OCI-M2 (cell line): ENCODE data around the gene WDR5.

ENCODE experiments used
- DNase-seq: peaks from one replicate; lab custom pipeline; 2025; ENCODE audit not compliant: unreplicated experiment; lab: John Stamatoyannopoulos, UW

WDR5 gene

DNA sequence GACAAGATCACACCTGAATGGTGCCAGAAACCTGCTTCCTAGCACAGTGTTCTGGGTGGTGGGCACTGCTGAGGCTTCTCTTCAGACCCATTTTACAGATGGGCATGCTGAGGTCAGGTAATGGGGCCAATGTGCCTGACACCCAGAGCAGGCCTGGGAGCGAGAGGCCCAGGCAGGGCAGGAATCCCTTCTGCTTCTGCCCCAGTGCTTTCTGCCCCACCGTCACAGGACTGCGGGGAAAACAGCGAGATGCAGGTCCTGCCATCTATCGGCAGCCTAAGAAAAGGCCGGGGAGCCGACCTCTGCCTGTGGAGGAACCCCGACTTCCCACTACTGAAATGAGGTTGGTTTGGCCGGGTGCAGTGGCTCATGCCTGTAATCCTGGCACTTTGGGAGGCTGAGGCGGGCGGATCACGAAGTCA lies 51.2 kb downstream of the WDR5 start:
- no peak for DNase-seq

DNA sequence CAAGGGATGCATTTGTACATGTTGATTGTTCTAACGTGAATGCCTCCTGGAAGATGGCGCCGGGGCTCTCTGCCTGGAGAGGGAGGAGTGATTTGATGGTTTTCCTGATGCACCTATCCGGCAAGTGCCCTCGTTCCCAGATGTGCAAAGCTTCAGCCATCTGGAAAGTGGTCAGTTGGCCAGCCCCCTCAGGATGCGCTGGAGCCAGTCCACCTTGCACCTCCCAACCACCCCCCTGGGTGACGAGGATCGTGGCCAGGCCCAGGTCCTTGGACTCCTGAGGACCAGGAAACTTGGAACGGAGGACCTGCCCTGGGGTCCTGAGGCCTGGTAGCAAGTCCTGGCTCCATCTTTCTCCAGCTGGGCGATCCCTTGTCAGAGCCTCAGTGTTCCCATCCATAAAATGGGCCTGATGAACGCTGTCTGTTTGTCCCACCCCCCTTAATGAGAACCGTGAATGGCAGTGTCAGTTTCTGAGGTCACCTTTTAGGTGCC lies 52.1 kb downstream of the WDR5 start:
- no peak for DNase-seq

DNA sequence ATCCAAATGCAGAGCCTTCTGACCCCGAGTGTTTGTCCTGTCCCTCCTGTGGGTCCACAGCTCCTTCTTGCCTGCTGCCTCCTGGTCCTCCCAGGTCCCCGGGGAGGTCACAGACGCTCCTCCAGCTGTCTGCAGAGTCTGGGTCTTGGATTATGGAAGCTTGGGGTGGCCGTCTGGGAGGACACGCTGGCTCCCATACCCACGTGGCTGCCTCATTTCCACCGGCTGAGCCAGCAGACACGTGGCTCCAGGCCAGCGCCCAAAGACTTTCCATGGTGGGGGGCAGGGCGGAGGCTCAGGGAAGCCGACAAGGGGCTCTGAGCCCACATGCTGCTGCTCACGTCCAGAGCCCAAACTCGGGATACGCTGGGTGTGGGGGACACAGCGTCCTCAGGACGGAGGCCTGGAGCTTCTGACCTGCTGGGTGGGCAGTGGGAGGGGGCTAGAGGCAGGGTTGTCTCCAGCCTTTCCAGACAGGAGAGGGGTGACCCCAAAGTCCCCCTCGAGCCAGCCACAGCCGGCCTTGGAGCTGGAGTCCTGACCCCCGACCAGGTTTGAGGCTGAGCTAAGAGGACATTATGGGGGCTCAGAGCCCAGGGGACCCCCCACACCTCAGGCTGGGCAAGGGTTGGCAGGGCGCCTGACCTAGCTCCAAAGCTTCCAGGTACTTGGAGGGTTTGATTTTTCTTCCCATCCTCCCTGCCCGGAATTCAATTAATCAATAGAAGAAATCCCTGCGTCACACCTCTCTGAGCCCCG lies 52.7 kb downstream of the WDR5 start:
- no peak for DNase-seq

DNA sequence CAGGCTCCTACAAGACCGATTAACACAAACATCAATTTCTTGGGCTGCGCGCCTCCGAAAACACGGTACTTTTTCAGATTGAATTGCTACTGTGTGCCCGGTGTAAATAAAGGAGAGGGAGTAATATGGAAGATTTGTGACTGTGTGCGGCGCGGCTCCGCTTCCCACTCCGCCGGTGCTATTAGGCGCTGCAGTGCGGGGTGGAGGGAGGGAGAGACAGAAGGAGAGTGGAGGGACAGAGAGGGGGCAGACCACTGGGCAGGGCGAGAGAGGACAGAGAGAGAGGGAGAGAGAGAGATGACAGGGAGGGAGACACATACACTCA lies 53.2 kb downstream of the WDR5 start:
- no peak for DNase-seq

DNA sequence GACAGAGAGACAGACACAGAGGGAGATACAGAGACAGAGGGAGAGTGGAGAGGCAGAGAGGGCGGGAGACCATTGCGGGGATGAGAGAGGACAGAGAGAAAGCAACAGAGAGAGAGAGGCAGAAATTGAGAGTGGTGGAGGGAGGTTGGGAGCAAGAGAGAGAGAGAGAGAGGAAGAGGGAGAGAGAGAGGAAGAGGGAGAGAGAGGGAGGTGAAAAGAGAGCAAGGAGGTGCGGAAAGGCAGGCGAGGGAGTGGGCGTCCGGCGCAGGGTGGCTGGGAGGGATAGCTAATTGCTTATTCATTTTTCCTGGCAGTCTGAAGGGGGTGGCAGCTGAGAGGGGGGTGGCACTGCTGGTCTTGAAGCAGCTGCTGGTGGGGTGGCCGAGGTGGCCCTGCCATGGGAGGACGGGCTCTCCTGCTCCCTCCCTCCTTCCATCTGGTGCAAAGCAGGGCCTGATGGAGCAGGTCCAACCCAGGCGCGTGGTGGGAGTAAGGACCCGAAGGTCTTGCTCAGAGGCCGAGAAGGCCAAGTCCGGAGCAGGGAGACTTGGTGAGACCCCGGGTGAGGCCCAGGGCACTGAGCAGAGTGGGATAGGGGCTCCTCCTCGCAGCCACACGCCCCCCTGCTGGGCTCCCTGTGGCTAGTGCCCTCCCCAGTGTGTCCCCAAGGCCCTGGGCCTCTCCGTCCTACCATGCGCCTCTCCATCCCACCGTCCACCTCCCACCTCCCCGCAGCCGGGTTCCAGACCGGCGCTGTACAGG lies 53.8 kb downstream of the WDR5 start:
- no peak for DNase-seq

DNA sequence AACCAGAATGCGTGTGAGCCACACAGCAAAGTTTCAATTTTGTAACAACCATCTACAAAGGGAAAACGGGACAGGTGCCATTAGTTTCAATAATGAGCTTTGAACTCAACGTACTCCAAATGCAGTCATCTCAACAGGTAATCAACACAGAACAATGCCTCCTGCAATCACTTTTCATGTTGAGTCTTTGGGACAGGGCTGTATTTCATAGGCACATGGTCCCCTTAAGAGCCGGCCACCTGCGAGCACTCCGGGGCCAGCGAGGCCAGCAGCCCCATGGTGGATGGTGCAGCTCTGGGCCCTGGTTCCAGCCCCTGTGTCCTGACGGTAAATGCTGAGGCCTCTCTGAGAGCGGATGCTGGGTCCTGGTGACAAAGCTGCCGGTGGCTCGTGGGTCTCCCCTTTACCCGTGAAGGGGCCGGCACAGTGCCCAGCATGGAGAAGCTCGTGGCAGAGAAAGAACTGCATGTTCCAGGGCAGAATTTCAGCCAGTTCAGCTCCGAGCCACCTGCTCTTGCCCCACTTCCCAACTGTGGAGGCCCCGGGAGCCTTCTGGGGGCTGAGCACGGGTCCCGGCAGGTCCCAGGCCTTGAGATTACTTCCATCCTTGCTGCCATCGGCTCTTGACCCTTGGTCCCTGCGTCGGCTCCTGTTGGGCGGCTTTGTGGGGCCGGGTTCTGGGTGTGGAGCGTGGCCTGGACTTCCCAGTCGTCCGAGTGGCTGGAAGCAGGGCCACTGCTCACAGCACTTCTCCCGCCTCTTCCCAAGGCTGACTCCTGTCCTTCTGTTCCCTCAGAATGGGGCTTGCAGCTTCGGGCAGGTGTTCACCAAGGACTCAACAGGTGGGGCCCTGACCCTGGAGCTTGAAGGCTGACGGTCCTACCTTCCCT lies 54.6 kb downstream of the WDR5 start:
- DNase-seq = no peak

DNA sequence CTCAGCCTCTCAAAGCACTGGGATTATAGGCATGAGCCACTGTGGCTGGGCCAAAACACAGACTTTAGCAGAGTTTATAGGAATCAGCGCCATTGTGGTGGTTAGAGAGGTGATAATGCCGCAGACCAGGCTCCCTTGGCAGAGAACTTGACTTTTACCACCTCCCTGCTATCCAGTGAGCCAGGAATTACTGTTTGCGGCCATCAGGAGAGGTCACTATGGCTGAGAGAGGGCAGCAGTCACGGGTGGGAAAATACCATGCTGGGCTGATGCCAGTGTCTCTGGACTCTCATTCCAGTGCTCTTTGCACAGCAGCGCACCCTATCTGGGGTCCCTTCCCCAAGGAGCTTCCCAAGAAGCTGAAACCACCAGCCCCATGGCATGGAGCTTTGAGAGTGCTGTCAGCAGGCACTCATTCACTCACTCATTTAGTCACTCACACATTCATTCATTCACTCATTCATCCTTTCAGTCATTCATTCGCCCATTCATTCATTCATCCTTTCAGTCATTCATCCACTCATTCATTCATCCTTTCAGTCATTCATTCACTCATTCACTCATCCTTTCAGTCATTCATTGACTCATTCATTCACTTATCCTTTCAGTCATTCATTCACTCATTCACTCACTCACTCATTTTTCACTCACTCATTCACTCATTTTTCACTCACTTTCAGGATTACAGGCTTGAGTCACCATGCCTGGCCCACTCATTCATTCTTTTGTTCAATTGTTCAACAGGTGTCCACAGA lies 55.8 kb downstream of the WDR5 start:
- DNase-seq = no peak

DNA sequence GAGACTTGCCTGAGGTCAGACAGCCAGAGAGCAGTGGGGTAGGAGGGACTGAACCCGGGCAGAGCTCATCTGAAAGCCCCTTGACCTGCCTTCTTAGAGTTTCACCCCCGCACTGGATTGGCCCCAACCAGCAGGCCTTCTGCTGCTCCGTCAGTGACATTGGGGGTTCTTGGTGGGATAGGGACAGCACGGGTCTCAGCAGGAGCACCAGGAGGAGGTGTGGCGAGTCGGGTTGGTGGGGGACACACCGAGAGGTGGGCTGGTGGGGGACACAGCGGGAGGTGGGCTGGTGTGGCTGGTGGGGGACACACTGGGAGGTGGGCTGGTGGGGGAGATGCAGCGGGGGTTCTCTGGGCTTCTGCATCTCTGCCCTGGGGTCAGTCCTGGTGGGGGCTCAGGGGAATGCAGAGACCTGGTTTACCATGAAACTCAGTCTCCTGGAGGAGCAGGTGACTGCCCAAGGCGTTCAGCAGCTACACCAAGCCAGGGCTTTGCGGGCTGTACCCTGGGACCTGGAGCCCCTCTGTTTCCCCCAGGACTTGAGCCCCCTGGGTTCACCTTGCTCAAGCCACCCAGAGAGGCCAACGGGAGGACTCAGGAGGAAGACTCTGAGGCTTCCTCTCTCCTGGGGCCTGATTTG lies 56.5 kb downstream of the WDR5 start:
- DNase-seq = no peak

DNA sequence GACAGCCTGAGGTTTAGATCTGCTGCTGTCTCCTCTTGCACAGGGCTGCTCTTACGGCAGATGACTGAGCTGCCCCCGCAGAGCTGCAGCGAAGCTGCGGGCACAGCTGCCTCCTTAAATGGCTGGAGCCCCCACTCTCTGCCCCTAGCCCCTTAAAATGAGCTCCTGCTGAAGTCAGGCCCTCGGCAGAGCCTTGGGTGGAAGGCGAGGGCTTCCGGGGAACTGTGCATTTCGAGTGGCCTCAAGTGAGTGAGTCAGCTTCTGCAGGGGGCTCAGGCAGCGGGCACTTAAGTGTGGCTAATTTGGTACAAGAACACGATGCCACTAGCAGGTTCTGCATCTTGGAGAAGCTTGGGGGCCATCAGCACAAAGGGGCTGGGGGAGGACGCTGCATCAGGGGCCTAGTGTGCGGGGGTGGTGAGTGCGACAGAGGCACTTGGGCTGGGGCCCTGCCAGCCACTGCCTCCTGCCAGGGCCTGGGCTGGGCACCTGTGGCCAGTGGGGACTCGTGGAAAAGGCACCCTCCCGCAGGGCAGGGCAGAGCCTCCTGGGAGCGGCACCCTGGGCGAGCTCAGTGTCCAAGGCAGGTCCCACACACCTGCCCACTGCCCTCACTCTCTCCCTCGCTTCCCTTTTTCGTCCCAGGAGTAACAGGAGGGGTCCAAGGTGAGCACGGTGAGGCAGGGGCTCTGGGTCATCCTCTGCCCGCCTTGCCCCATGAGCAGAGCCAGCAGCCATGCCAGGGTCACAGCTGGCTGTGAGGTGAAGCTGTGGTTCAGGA lies 57.3 kb downstream of the WDR5 start:
- DNase-seq = no peak

DNA sequence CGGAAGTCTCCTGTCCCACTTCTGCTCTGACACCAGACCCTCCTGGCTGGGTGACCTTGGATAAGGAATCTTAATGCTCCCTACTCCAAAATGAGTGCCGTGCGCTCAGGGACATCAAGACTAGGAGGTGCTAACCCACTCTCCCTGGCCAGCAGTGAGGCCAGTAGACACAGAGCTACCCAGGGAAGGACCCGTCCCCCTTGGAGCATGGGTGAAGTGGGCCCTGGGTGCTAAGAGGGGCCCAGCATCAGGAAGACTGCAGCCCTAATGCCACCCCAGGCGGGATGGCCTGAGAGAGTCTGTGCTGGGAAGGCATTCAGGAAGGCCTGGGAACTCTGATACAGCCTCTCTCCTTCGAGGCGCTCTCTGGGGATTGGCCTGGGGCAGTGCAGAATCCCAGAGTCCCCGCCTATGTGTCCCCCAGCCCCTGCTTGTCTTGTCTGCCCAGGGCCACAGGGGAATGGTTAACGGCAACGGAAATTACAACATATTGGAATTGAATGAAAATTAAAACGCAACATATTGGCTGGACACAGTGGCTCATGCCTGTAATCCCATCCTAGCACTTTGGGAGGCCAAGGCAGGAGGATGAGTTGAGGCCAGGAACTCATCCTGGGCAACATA lies 58.1 kb downstream of the WDR5 start:
- DNase-seq = no peak

DNA sequence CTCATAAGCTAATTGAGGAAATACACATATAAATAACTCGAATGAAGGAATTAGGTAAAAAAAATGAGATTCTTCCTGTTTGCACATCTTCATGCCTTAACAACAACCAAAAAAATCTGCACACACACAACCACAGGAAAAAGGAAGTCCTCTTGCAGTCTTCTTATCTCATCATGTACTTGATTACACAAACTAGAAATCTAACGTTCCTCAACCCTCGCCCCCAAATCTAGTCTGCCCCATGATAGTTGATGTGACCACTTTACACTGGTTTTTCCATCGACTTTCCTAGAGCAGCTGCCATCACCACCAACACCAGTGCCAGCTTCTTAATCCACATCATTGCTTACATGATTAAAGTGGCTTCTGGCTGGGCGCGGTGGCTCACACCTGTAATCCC lies 59.7 kb downstream of the WDR5 start:
- no peak for DNase-seq

DNA sequence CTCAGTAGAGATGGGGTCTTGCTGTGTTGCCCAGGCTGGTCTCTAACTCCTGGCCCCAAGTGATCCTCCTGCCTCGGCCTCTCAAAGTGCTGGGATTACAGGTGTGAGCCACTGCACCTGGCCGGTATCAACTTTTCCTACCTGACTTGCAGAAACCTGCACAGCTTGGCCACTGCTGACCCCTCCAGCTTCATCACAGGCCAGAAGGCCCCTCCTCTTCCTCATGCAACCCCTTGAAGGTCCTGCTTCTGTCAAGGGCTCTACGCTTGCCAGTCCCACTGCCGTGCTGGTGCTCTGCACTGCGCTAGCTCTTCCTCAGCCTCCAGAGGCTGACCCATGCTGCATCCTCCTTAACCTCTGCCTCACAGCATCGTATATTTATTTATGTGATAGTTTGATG lies 61.0 kb downstream of the WDR5 start:
- DNase-seq = no peak

DNA sequence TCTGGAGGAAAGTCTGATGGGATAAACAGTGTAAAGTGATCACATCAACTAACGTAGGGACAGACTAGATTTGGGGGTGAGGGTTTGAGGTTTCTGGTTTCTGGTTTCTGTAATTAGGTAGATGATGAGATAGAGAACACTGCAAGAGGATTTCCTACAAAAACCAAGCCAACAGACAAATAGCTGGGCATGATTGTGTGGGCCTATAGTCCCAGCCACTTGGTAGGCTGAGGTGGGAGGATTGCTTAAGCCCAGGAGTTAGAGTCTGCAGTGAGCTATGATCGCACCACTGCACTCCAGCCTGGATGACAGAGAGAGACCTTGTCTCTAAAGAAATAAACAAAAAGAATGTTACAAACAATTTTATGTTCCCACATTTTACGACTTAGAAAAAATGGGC lies 62.9 kb downstream of the WDR5 start:
- no peak for DNase-seq

DNA sequence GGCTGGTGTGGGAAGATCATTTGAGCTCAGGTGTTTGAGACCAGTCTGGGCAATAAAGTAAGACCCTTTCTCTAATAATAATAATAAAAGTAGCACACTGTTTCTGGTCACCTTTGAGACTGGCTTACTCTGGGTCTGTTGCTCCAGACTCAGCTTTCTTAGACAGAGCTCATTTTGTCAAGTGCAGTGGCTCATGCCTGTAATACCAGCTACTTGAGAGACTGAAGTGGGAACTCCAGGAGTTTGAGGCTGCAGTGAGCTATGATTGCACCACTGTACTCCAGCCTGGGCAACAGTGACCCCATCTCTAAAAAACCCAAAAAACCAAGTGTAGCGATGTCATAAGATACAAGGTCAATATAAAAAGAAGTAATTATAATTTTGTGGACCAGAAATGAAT lies 64.8 kb downstream of the WDR5 start:
- no peak for DNase-seq

DNA sequence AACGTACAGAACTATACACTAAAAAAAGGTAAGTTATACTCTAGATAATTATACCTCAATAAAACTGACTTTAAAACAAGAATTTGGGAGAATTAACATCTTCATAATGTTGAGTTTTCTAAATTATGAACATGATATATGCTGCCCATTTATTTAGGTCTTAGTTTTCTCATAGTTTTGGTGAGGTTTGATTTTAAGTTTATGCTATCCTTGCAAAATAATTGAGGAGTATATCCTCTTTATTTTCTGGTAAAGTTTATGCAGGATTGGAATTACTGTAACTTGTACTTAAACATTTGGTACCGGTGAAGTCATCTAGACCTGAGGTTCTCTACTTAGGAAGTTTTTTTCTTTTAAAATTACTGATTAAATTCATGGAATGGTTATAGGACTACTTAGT lies 67.3 kb downstream of the WDR5 start:
- DNase-seq = no peak

DNA sequence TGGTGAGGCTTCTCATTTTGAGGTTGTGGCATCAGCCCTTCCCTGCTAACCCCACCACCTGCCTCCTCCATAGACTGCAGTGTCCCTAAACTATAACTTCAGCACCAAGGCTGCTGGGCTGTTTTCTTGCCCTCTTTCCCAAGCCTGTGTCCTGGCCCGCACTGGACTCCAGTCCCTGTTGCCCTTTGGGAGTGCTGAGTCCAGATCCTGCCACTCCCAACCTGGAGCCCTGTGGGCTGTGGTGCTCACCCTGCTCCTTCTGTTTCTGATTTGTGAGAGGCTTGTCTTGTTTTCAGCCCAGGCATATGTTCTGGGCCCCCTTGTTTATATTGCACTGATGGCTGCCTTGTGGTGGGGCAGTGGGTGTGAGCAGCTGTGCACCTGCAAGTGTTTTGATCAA lies 68.2 kb downstream of the WDR5 start:
- no peak for DNase-seq

DNA sequence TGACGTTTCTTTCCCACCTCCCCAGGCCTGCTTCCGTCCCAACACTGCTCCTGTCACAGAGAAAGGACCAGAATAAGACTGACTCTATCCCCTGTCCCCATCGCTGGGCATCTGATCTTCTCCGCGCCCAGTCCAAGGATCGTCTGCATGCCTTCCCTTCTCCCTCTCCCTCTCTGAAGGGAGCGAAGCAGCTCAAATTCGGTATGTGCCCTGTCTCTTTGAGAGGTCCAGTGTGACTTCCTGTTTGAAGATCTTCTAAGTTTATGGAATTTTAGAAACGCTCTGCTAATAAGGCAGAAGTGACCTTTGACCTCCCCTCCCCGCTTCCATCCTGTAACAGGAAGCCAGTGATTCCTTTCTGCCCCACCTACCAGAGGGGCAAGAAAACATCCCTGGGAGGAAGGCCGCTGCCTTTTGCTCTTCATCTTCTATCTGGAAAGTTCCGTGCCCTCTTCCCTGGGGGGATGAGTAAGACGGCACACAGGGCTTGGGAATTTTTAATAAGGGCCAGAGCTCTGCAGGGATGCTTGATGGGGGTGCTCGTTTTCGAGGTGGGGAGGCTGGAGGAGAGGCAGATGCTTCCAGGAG lies 69.2 kb downstream of the WDR5 start:
- no peak for DNase-seq

DNA sequence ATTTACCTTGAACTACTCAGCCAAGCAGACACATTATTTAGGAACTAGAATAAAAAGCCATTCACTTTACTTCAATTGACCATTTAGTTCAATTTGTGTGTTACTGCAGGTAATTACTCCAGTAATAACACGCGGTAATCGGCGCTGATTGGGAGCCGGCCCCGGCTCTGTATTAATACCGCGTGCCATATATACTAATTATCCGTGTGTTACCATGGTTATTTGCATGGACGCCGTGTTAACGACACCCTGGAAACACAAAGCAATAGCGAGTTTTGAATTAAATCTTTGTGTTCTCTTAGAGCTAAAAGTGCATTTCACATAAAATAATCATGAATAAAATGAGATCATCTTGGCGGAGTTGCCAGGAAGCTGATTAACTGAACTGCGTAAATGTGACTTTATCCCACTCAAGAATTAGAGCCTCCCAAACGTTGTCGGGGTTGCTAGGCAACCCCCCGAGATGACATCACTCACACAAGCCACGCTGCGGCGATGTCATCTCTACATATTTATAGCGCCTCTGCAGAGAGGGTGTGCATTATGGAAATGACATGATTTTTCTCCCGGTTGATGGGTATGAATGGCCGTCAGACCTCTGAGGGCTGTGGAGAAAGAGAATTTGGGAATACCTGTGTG lies 69.9 kb downstream of the WDR5 start:
- DNase-seq = no peak
